Measurements from ENCODE around the gene RASA3. TPM values are rescaled to one million over a fixed set of nuclear protein-coding genes. Genes with fewer than 3 reads are reported as not detected.

The RASA3 gene
- total RNA-seq, 1 experiment from 2014 or later = 18.6 TPM

DNA sequence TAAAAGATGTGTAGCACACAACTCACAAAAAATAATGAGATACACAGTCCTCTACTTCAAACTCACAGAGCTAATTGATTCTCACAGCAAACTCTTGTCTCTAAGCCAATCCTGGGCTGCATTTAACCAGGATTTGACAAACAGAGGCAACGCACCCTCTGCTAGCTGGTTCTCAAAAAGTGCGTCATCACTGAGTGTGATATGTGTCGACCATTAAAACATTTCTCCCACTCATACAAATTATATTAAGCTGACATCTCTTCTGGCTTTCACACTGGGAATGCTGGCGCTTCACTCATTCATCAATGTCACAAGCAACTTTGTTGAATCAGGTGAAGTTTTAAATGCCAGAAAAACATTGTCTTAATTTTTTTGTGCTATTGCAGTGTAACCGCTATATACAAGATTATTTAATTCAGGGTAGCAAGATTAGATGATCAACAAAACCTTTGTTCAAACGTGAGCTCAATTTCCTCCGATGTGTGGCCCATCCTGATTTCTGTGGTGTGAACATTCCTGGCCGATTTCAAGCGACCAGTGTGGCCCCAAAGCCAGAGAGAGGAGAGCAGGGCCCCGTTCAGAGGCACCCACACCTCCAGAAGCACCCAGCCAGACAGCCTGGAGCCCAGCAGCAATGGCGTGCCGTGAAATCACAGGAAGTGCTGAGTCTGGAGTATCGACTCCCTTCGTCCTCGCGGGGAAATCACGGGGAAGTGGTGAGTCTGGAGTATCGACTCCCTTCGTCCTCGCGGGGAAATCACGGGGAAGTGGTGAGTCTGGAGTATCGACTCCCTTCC lies 49.4 kb downstream of the RASA3 start:
- Histone ChIP-seq H3K79me2 (ENCODE audit: insufficient read depth, low read length) (peaks cover 22% of the 10 kb centered on the region), H3K4me1 (ENCODE audit: control insufficient read depth in 1 of 2, insufficient read depth in 2 of 2, low read length in 2 of 2) (peaks cover 13 to 18% of the 10 kb centered on the region in 2 experiments; a peak in 3 of 4 replicates), H3K4me3 (replicated peaks in 1 of 2; ENCODE audit: low read depth in 1 of 2, low read length in 2 of 2) (no peak overlapping the region), H3K9me2 (ENCODE audit: insufficient read depth) (no peaks in the 10 kb centered on the region), H3K9me3 (ENCODE audit: control insufficient read depth in 1 of 2, insufficient read depth in 1 of 2, low read depth in 1 of 2, low read length in 2 of 2) (no peaks in the 10 kb centered on the region), H3K4me2 (ENCODE audit: low read length) (no peak overlapping the region), H3K36me3 (ENCODE audit: control insufficient read depth in 1 of 2, insufficient read depth in 2 of 2, low read length in 2 of 2) (no peaks in the 10 kb centered on the region), H3K27me3 (ENCODE audit: insufficient read depth, low read length) (no peaks in the 10 kb centered on the region), H3K9ac (ENCODE audit: low read length) (no peak overlapping the region), H3K27ac (ENCODE audit: low read depth, low read length) (no peak overlapping the region), H4K20me1 (ENCODE audit: insufficient read depth) (no peaks in the 10 kb centered on the region), H2AFZ (ENCODE audit: low read depth, low read length, poor library complexity, severe bottlenecking) (no peak overlapping the region)
- TF ChIP-seq ZNF274 (IDR thresholded peaks at IDR 0.05; ENCODE audit: low read depth, low read length) (no peak), SP1 (IDR thresholded peaks at IDR 0.05; ENCODE audit: low read depth) (no peak), CBX3 (IDR thresholded peaks at IDR 0.05; ENCODE audit: low read depth) (no peak), FOSL1 (IDR thresholded peaks at IDR 0.05; ENCODE audit: low read depth) (no peak), TCF7L2 (IDR thresholded peaks at IDR 0.05; ENCODE audit: borderline replicate concordance, extremely low read depth, insufficient read depth, insufficient read length) (no peak), POLR2AphosphoS5 (IDR thresholded peaks at IDR 0.05; ENCODE audit: low read depth, low read length) (no peak), EZH2phosphoT487 (IDR thresholded peaks at IDR 0.05; ENCODE audit: borderline replicate concordance) (no peak), ELF1 (IDR thresholded peaks at IDR 0.05; ENCODE audit: borderline replicate concordance, low read depth) (no peak), POLR2A (IDR thresholded peaks at IDR 0.05; ENCODE audit: borderline replicate concordance, extremely low read depth, insufficient read depth, insufficient read length) (no peak), EZH2 (IDR thresholded peaks at IDR 0.05) (no peak), SIN3A (IDR thresholded peaks at IDR 0.05; ENCODE audit: low read depth) (no peak), JUND (IDR thresholded peaks at IDR 0.05) (no peak), YY1 (IDR thresholded peaks at IDR 0.05; ENCODE audit: extremely low read depth, insufficient replicate concordance, low read depth, low read length) (no peak), ZFX (IDR thresholded peaks at IDR 0.05) (no peak), CEBPB (IDR thresholded peaks at IDR 0.05; ENCODE audit: low read depth) (no peak), EGR1 (IDR thresholded peaks at IDR 0.05; ENCODE audit: low read depth) (no peak), SRF (IDR thresholded peaks at IDR 0.05; ENCODE audit: low read depth) (no peak)
- TF ChIP-seq, protein P1, sequence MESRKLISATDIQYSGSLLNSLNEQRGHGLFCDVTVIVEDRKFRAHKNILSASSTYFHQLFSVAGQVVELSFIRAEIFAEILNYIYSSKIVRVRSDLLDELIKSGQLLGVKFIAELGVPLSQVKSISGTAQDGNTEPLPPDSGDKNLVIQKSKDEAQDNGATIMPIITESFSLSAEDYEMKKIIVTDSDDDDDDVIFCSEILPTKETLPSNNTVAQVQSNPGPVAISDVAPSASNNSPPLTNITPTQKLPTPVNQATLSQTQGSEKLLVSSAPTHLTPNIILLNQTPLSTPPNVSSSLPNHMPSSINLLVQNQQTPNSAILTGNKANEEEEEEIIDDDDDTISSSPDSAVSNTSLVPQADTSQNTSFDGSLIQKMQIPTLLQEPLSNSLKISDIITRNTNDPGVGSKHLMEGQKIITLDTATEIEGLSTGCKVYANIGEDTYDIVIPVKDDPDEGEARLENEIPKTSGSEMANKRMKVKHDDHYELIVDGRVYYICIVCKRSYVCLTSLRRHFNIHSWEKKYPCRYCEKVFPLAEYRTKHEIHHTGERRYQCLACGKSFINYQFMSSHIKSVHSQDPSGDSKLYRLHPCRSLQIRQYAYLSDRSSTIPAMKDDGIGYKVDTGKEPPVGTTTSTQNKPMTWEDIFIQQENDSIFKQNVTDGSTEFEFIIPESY (IDR thresholded peaks at IDR 0.05; ENCODE audit: extremely low read depth, insufficient replicate concordance, low read length) = no peak
- TF ChIP-seq, protein P2, sequence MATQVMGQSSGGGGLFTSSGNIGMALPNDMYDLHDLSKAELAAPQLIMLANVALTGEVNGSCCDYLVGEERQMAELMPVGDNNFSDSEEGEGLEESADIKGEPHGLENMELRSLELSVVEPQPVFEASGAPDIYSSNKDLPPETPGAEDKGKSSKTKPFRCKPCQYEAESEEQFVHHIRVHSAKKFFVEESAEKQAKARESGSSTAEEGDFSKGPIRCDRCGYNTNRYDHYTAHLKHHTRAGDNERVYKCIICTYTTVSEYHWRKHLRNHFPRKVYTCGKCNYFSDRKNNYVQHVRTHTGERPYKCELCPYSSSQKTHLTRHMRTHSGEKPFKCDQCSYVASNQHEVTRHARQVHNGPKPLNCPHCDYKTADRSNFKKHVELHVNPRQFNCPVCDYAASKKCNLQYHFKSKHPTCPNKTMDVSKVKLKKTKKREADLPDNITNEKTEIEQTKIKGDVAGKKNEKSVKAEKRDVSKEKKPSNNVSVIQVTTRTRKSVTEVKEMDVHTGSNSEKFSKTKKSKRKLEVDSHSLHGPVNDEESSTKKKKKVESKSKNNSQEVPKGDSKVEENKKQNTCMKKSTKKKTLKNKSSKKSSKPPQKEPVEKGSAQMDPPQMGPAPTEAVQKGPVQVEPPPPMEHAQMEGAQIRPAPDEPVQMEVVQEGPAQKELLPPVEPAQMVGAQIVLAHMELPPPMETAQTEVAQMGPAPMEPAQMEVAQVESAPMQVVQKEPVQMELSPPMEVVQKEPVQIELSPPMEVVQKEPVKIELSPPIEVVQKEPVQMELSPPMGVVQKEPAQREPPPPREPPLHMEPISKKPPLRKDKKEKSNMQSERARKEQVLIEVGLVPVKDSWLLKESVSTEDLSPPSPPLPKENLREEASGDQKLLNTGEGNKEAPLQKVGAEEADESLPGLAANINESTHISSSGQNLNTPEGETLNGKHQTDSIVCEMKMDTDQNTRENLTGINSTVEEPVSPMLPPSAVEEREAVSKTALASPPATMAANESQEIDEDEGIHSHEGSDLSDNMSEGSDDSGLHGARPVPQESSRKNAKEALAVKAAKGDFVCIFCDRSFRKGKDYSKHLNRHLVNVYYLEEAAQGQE (IDR thresholded peaks at IDR 0.05; ENCODE audit: low read depth) = no peak
- TF ChIP-seq, protein P3, sequence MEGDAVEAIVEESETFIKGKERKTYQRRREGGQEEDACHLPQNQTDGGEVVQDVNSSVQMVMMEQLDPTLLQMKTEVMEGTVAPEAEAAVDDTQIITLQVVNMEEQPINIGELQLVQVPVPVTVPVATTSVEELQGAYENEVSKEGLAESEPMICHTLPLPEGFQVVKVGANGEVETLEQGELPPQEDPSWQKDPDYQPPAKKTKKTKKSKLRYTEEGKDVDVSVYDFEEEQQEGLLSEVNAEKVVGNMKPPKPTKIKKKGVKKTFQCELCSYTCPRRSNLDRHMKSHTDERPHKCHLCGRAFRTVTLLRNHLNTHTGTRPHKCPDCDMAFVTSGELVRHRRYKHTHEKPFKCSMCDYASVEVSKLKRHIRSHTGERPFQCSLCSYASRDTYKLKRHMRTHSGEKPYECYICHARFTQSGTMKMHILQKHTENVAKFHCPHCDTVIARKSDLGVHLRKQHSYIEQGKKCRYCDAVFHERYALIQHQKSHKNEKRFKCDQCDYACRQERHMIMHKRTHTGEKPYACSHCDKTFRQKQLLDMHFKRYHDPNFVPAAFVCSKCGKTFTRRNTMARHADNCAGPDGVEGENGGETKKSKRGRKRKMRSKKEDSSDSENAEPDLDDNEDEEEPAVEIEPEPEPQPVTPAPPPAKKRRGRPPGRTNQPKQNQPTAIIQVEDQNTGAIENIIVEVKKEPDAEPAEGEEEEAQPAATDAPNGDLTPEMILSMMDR (IDR thresholded peaks at IDR 0.05 in 2 of 3, conservative IDR thresholded peaks at IDR 0.05 in 1 of 3; ENCODE audit: borderline replicate concordance in 1 of 3, insufficient read depth in 1 of 3, low read depth in 2 of 3, low read length in 2 of 3) = no peak
- no TSS peak for BruUV-seq (replicated peaks)
- CTCF ChIA-PET = no interaction called here
- POLR2A ChIA-PET = interaction anchor here (1.0 kb wide), 1 partner anchor 18 kb away, joined by 3 read pairs; no protein-coding TSS in a partner anchor
- RAD21 ChIA-PET (ENCODE audit: low non-redundant PET in 1 of 2, low total read pairs in 2 of 2, uncharacterized antibody in 2 of 2, unreplicated experiment in 2 of 2) = no interaction called here
- ATAC-seq (no peak), DNase-seq (ENCODE audit: low read depth, low spot score) (no peak)
- intact Hi-C loops (cut with micrococcal nuclease) = no loop called here

Measured in HCT116 (cell line).